Epithelial cell of proximal tubule (primary cell): ENCODE results near the gene CADPS. TPM values are rescaled to one million over a fixed set of nuclear protein-coding genes. Genes with fewer than 3 reads are reported as not detected.

ENCODE experiments used
- DNase-seq: peaks from one replicate; pipeline ENCODE4 v3.0.0-alpha.2; 2011; ENCODE audit warnings: low read depth
- H3K4me3 ChIP-seq: 2 replicates; pipeline ENCODE4 v1.5.1; 2011; ENCODE audit warnings: low read depth, mild to moderate bottlenecking, low read length
- total RNA-seq: library from RNA; depleted of rRNA; stranded (reverse); fragments of >200 nt; gene quantifications from 2 replicates; pipeline ENCODE4 v1.2.3, GENCODE V29; 2015
- TF ChIP-seq, protein P1 (sequence below): conservative IDR thresholded peaks from 2 replicates; pipeline ENCODE4 v1.5.1; 2012; ENCODE audit warnings: low read depth, mild to moderate bottlenecking, low read length

CADPS gene
- total RNA-seq, 1 donor from 2014 or later: not detected

DNA sequence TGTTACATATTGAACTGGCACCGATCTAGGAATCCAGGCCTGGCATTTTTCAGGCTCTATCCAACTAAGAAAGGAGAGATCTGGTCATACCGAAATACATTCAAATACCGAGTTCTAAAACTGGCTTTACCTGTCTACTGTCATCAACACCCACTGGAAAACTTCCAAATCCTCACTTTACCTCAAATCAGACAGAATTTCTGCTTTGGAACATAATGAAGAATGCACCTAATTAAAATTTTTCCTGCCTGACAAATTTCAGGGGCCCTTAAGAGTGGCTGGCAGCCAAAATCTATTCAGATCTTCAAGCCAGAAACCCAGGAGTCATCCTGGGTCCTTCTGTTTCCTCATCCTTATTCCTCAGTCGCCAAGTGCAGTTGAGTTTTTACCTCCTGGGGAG is 303.3 kb downstream of the CADPS start:
- DNase-seq: no peak

GRCh38 chr3:62570888-62571287 is 304.3 kb downstream of the CADPS start:
- no peak overlapping the region for H3K4me3 ChIP-seq
- DNase-seq: no peak
- TF ChIP-seq, protein P1, sequence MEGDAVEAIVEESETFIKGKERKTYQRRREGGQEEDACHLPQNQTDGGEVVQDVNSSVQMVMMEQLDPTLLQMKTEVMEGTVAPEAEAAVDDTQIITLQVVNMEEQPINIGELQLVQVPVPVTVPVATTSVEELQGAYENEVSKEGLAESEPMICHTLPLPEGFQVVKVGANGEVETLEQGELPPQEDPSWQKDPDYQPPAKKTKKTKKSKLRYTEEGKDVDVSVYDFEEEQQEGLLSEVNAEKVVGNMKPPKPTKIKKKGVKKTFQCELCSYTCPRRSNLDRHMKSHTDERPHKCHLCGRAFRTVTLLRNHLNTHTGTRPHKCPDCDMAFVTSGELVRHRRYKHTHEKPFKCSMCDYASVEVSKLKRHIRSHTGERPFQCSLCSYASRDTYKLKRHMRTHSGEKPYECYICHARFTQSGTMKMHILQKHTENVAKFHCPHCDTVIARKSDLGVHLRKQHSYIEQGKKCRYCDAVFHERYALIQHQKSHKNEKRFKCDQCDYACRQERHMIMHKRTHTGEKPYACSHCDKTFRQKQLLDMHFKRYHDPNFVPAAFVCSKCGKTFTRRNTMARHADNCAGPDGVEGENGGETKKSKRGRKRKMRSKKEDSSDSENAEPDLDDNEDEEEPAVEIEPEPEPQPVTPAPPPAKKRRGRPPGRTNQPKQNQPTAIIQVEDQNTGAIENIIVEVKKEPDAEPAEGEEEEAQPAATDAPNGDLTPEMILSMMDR: no peak

More for the DNA sequence above, 303.3 kb downstream of the CADPS start:
- TF ChIP-seq, protein P1: no peak
- H3K4me3 ChIP-seq: no peak overlapping the region

- no peak overlapping the region for H3K4me3 ChIP-seq
- DNase-seq: no peak
- TF ChIP-seq, protein P1: no peak
Observed at GRCh38 chr3:62569609-62570008, 305.6 kb downstream of the CADPS start.

- TF ChIP-seq, protein P1: no peak
- H3K4me3 ChIP-seq: no peak overlapping the region
- no peak for DNase-seq
Observed at GRCh38 chr3:62567097-62568021, 307.9 kb downstream of the CADPS start.

DNA sequence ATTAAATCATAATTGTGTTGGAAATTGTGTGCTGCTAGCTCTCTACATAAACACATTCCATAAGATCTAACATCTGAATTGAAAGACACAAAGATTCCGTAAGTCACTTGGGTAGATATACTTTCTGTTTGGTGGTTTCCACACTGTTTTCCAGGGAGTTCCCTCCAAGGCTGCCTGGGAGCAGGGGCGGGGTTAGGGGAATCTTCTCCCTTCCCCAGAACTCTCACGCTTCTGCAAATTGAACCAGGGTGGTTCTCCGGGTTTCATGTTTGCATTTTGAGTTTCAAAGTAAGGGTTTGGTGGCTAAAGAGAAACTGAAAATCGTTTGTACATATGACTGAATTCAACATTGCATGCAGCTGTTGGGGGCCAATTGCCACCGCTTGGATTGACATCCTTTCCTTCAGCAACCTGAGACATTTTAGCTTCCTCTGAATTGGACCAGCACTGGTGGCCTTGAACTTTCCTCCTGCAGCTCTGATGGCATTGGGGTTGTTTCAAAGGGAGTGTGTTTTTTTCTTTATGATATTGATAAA is 309.1 kb downstream of the CADPS start:
- no peak overlapping the region for H3K4me3 ChIP-seq
- TF ChIP-seq, protein P1: no peak
- DNase-seq: no peak

GRCh38 chr3:62562596-62562995 is 312.6 kb downstream of the CADPS start:
- H3K4me3 ChIP-seq: no peak overlapping the region
- TF ChIP-seq, protein P1: no peak
- DNase-seq: no peak

DNA sequence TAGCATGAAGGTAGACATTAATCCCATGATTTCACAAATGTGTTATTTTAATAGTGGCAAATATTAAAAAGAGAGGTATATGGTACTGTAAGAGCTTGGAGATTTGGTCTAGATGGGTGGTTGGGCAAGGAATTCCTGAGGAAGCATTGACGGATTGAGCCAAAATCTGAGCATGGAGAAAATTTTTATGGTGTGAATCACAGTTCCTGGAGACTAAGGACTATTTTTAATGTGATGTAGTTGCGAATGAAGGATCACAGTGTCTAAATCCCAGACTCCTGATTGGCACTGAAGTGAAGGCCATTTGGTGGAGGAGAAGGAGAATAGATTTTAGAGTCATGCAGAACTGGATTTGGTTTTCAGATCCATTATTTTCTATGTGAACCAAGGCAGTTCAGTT is 313.2 kb downstream of the CADPS start:
- DNase-seq: no peak
- TF ChIP-seq, protein P1: no peak
- H3K4me3 ChIP-seq: no peak overlapping the region
